DND-41 (cell line): ENCODE measurements around the gene EFTUD2.
"Not testable (repeated sequence)": the region's sequence is repeated elsewhere in the genome, so short reads cannot be mapped to it uniquely, and the experiment has no call there.

Experiments used
- ATAC-seq: fragments of 200-7000 bp; cut with Tn5 transposase; 3 replicates; pipeline ENCODE4 v1.9.1; 2021; ENCODE audit warnings: low read depth; ENCODE audit not compliant: insufficient read depth
- DNase-seq: peaks from one replicate; pipeline ENCODE4 v3.0.0-alpha.2; 2020
- H2AFZ ChIP-seq: 2 replicates; pipeline ENCODE4 v1.6.0; 2012; ENCODE audit warnings: low read depth, low read length
- H3K27ac ChIP-seq: 2 replicates; pipeline ENCODE4 v1.5.1; 2012; ENCODE audit warnings: low read length, inconsistent platforms
- H3K27me3 ChIP-seq: fragments of 200-600 bp; sonication (generic); 2 replicates; pipeline ENCODE4 v1.6.0; 2012; ENCODE audit warnings: low read length, mild to moderate bottlenecking, inconsistent platforms; ENCODE audit not compliant: insufficient read depth, poor library complexity
- H3K36me3 ChIP-seq: 2 replicates; pipeline ENCODE4 v1.5.1; 2012; ENCODE audit warnings: low read length, inconsistent platforms; ENCODE audit not compliant: insufficient read depth
- H3K4me1 ChIP-seq: 2 replicates; pipeline ENCODE4 v1.5.1; 2012; ENCODE audit warnings: mild to moderate bottlenecking, low read length; ENCODE audit not compliant: insufficient read depth
- H3K4me2 ChIP-seq: 2 replicates; pipeline ENCODE4 v1.6.0; 2012; ENCODE audit warnings: mild to moderate bottlenecking, moderate library complexity, low read length, inconsistent platforms; ENCODE audit not compliant: insufficient read depth
- H3K4me3 ChIP-seq, 2 experiments: fragments of 200-600 bp in 1 of 2; shearing (Covaris generic) in 1 of 2; 2 replicates each; pipeline ENCODE4 v1.5.1; 2012 to 2016; ENCODE audit warnings: inconsistent platforms in 2 of 2, low read length in 2 of 2, mild to moderate bottlenecking in 2 of 2, low read depth in 1 of 2, moderate library complexity in 1 of 2
- H3K79me2 ChIP-seq: 2 replicates; pipeline ENCODE4 v1.6.0; 2012; ENCODE audit warnings: low read length, inconsistent platforms; ENCODE audit not compliant: insufficient read depth
- H3K9ac ChIP-seq: 2 replicates; pipeline ENCODE4 v1.6.0; 2012; ENCODE audit warnings: low read depth, mild to moderate bottlenecking, inconsistent platforms, low read length, moderate library complexity
- H3K9me3 ChIP-seq: 2 replicates; pipeline ENCODE4 v1.5.1; 2012; ENCODE audit warnings: low read length, moderate library complexity, mild to moderate bottlenecking, inconsistent platforms; ENCODE audit not compliant: insufficient read depth, severe bottlenecking
- H4K20me1 ChIP-seq: 2 replicates; pipeline ENCODE4 v1.6.0; 2012; ENCODE audit warnings: low read length; ENCODE audit not compliant: insufficient read depth
- CTCF ChIP-seq: IDR thresholded peaks from 2 replicates; pipeline ENCODE4 v1.5.1; 2012; ENCODE audit warnings: borderline replicate concordance, low read length, moderate library complexity, mild to moderate bottlenecking; ENCODE audit not compliant: poor library complexity, severe bottlenecking; ENCODE audit errors: extremely low read depth
- EZH2 ChIP-seq: IDR thresholded peaks from 3 replicates; pipeline ENCODE4 v1.6.1; 2012; ENCODE audit warnings: borderline replicate concordance, low read depth, mild to moderate bottlenecking, moderate library complexity, low read length, inconsistent platforms; ENCODE audit not compliant: severe bottlenecking

EFTUD2 gene

DNA sequence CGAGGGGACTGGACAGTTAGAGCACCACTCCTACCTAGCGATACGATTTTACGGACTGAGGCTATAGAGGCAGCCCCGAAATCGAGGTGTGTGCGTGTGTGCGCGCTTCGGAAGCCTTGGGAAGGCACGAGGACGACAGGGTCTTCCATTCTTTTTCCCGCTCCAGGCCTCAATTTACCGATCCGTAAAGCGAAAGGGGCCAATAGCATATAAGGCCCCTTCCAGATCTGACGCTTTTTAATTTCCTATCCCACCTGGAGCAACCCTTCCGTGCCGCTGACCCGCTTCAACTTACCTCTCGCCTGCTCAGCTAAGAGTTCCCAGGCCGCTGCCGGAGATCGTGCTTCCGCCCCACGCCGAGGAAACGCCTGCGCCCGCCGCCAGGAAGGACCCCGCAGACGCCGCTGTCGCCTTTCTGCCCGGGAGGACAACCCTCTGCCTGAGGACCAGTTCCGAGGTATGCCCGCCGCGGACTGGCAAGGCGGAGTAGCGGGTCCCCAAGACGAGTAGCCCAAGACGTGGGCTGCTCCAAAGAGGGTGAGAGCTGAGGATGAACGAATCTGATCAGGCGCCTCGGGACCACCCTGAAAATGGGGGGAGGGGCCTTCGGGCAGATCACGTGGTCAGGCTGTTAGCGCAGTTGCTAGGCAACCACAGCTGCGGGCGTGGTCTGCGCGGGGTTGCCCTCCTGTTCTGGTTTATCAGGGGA is at the start of gene EFTUD2:
Gene EFTUD2 (minus strand): TSS at position 372 of the 709 bp plus-strand sequence. CDS start 4,924 bp downstream, outside the sequence.
- Histone ChIP-seq H3K4me3 (peak within 1 kb of the TSS; percentile 69 to 83), H3K9me3 (no peaks in the 10 kb centered on the region), H3K27ac (peak within 1 kb of the TSS; percentile 98), H3K4me1 (peaks cover 23% of the 10 kb centered on the region), H4K20me1 (peaks cover 14% of the 10 kb centered on the region; the same call in 1 of the 2 replicates), H3K27me3 (no peaks in the 10 kb centered on the region), H3K36me3 (peaks cover 10% of the 10 kb centered on the region), H2AFZ (peak within 1 kb of the TSS; percentile 93), H3K4me2 (peak within 1 kb of the TSS; percentile 75), H3K9ac (peak within 1 kb of the TSS; percentile 66), H3K79me2 (peaks cover 52% of the 10 kb centered on the region)
- DNase-seq (peak; percentile 92), ATAC-seq (peak; percentile 87)
- TF ChIP-seq EZH2 (no peak), CTCF (no peak)

- H3K79me2 ChIP-seq, result peaks cover 47% of the 10 kb centered on the region
- H2AFZ ChIP-seq, result peak overlapping the region; percentile 88
- peak overlapping the region; percentile 95 for H3K27ac ChIP-seq
- no peaks in the 10 kb centered on the region for H3K9me3 ChIP-seq
- peaks cover 36% of the 10 kb centered on the region for H3K36me3 ChIP-seq
- ATAC-seq, result no peak
- peaks cover 40% of the 10 kb centered on the region for H3K4me1 ChIP-seq
- H3K4me2 ChIP-seq, result peak overlapping the region; percentile 89
- H4K20me1 ChIP-seq, result peaks cover 14% of the 10 kb centered on the region; the same call in 1 of the 2 replicates
- TF ChIP-seq EZH2 (no peak), CTCF (no peak)
- H3K27me3 ChIP-seq, result no peaks in the 10 kb centered on the region
- no peak for DNase-seq
- peak overlapping the region; percentile 93 for H3K9ac ChIP-seq
- peak overlapping the region; percentile 66 to 97 for H3K4me3 ChIP-seq
Observed at GRCh38 chr17:44948315-44948795, 49.1 kb upstream of the EFTUD2 start.

DNA sequence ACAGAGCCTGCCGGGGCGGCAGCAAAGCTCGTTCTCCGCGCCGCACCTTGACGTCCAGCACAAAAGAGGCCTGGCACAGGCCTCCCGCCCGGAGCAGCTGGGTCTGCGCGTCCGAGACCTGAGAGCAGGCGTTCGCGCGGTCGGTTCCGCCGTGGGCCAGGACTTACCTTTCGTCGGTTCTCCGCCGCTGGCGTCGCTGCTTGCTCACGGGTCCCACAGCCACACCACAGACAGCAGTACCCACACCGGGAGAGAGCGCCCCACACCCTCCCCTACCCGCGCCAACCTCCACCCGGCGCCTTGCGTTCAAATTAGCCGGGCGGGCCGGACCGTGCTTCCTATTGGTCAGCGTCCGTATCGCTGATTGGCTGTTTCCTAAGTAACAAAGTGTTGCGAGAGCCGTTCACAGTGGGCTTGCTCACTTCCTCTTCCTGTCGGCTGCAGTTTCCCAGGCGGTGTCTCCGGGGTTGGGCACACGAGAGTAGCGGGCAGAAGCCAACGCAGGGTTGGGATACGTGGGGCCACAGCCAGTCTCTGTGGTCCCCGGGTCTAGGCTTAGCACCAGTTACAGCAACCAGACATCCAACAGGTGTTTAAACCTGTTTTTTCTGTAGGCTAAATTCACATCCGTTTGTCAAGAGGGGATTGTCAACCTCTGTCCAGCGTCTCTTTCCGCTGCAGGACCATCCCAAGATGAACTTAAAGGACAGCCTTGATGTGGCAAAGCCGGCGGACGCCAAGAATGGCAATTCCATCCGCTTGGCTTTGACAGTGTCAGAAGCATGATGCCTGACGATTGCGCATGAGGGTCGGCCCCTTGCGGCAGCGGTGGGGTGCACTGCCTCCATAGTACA is 48.4 kb upstream of the EFTUD2 start, which contains the start of gene KIF18B:
Gene KIF18B (minus strand): TSS at position 313 of the 854 bp plus-strand sequence. CDS start 11,429 bp downstream, outside the sequence.
- peaks cover 39% of the 10 kb centered on the region for H3K36me3 ChIP-seq
- peaks cover 43% of the 10 kb centered on the region for H3K4me1 ChIP-seq
- H4K20me1 ChIP-seq, result peaks cover 17% of the 10 kb centered on the region; the same call in 1 of the 2 replicates
- peak within 1 kb of the TSS; percentile 88 for H2AFZ ChIP-seq
- H3K9ac ChIP-seq, result peak within 1 kb of the TSS; percentile 93
- no peaks in the 10 kb centered on the region for H3K27me3 ChIP-seq
- peak; percentile 96 for DNase-seq
- TF ChIP-seq EZH2 (no peak), CTCF (peak; percentile 50)
- H3K4me3 ChIP-seq, result peak within 1 kb of the TSS; percentile 66 to 97
- H3K79me2 ChIP-seq, result peaks cover 54% of the 10 kb centered on the region
- ATAC-seq, result peak; percentile 95
- peak within 1 kb of the TSS; percentile 95 for H3K27ac ChIP-seq
- H3K4me2 ChIP-seq, result peak within 1 kb of the TSS; percentile 89
- no peaks in the 10 kb centered on the region for H3K9me3 ChIP-seq

DNA sequence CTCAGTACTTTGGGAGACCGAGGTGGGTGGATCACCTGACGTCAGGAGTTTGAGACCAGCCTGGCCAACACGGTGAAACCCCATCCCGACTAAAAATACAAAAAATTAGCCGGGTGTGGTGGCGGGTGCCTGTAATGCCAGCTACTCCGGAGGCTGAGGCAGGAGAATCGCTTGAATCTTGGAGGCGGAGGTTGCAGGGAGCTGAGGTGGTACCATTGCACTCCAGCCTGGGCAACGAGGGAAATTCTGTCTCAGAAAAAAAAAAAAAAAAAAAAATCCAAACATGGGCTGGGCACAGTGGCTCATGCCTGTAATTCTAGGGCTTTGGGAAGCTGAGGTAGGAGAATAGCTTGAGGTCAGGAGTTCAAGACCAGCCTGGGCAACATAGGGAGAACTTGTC is 46.4 kb upstream of the EFTUD2 start:
- H2AFZ ChIP-seq, H3K9me3 ChIP-seq, DNase-seq, H3K27ac ChIP-seq, H3K27me3 ChIP-seq, ATAC-seq: not testable (repeated sequence)
- Histone ChIP-seq H3K36me3 (peaks cover 58% of the 10 kb centered on the region), H3K4me1 (peaks cover 60% of the 10 kb centered on the region), H4K20me1 (peaks cover 34% of the 10 kb centered on the region), H3K9ac (peak overlapping the region; percentile 93), H3K4me2 (peak overlapping the region; percentile 89), H3K4me3 (peak overlapping the region; percentile 66 to 97; a peak in 3 of 4 replicates), H3K79me2 (peaks cover 74% of the 10 kb centered on the region)
